Effector memory CD8-positive, alpha-beta T cell (primary cell): ENCODE results near the gene HOXA10.

ENCODE experiments used
- ATAC-seq: fragments of 150-1000 bp; cut with Tn5 transposase; replicated peaks from 2 replicates; pipeline ENCODE4 v1.10.0; 2021; ENCODE audit warnings: mild to moderate bottlenecking, moderate library complexity
- DNase-seq, 3 experiments: peaks; one replicate each; pipeline ENCODE4 v3.0.0; 2021
- H3K27ac Mint-ChIP-seq, 2 donors: one replicate each; pipeline ENCODE4 v1.8.0; 2022; ENCODE audit warnings: mild to moderate bottlenecking in 2 of 2, mixed read lengths in 2 of 2, moderate library complexity in 2 of 2
- H3K27me3 Mint-ChIP-seq, 2 donors: one replicate each; pipeline ENCODE4 v1.8.0; 2022; ENCODE audit warnings: mixed read lengths in 2 of 2
- H3K36me3 Mint-ChIP-seq: one replicate; pipeline ENCODE4 v1.8.0; 2022; ENCODE audit warnings: mild to moderate bottlenecking, moderate library complexity, mixed read lengths; ENCODE audit not compliant: insufficient read depth
- H3K4me1 Mint-ChIP-seq, 2 donors: one replicate each; pipeline ENCODE4 v1.8.0; 2022; ENCODE audit warnings: low read depth in 2 of 2, mixed read lengths in 2 of 2
- H3K4me3 Mint-ChIP-seq, 2 donors: one replicate each; pipeline ENCODE4 v1.8.0; 2022; ENCODE audit warnings: mild to moderate bottlenecking in 2 of 2, mixed read lengths in 2 of 2, moderate library complexity in 2 of 2
- H3K9me3 Mint-ChIP-seq, 2 donors: one replicate each; pipeline ENCODE4 v1.8.0; 2022; ENCODE audit warnings: mixed read lengths in 2 of 2
- total RNA-seq, 9 experiments: gene quantifications; one replicate each; lab custom pipeline; 2026; lab: John Stamatoyannopoulos, UW

The HOXA10 gene
- 0 to 3.8 (median 0.11) reads per million in 9 experiments for total RNA-seq

DNA sequence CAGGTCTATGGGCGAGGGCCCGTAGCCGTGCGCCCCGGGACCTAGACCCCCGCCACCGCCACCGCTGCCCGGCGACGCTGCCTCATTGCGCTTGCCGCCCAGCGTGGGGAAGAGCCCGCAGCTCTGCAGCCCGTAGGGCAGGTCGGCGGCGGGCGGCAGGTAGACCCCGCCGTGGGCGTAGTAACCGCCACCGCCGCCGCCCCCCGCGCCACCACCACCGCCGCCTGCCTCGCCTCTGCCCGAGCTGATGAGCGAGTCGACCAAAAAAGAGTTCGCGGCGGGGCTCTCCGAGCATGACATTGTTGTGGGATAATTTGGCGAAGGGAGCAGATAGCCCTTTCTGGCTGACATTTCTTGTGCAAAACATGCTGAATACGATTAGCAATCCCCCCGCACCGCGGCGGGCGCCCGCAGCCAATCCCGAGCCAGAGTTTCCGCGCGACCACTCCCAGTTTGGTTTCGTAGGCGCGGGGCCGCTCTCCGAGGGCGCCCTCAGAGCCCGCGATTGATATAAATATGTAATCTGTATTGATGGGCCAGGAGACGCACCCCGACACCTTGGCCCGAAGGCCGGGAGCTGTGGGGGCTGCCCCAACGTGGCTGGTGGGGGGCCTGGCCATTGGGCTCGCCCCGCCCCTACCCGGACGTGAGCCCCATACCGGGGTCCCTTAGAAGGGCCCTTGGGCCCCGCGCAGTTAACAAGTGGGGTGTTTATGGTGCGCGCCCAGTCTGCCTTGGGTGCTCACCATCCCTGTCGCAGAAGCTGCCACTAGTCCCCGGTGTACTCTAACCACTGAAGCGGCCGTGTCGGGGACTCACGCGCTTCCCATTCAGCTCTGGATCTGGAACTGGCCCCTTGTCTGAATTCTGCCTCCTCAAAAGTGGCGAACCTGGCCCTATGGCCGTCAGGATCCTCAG, at the start of gene HOXA10:
Gene HOXA10, minus strand, starts transcription at position 365 of the 918 bp plus-strand sequence. Its CDS starts 14 bp downstream, at position 351.
- DNase-seq (no peak), ATAC-seq (no peak)
- Mint-ChIP-seq H3K36me3 (peaks cover 19% of the 10 kb centered on the region), H3K9me3 (no peaks in the 10 kb centered on the region), H3K4me1 (peaks cover 14 to 20% of the 10 kb centered on the region in 2 donors), H3K27me3 (peaks cover 67 to 91% of the 10 kb centered on the region in 2 donors), H3K4me3 (peak within 1 kb of the TSS; percentile 76 to 77), H3K27ac (no peak within 1 kb of the TSS)

DNA sequence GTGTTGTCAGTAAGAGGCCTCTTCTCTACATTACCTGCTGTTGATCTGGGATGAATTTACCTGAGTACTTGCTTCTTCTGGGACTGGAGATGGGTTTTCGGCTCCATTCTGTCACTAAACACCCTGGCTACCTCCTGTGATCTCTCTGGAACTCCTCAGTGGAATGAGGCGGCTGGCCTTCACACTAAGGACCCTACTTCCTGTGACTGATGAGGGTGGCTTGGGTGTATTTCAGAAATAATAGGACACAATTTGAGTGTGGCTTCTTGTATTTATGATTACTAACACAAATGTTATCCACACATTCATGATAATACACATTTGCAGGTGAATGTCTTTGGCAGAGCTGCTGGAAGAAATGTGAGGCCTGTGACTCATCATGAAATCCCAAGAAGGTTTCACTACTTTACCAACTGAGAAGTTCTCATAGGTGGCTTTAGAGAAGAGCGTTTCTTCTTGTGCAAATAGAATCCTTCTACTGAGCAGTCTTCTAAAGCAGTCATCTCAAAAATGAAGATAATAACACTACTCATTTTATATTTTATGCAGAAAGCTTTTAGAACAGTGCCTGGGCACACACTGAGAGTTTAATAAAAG, 47.2 kb upstream of the HOXA10 start:
- H3K36me3 Mint-ChIP-seq = peaks cover 4% of the 10 kb centered on the region
- ATAC-seq (no peak), DNase-seq (no peak)
- peaks cover 77 to 96% of the 10 kb centered on the region in 2 donors for H3K27me3 Mint-ChIP-seq
- no peaks in the 10 kb centered on the region for H3K9me3 Mint-ChIP-seq
- no peak overlapping the region for H3K4me3 Mint-ChIP-seq
- H3K4me1 Mint-ChIP-seq = peaks cover 0 to 4% of the 10 kb centered on the region in 2 donors
- H3K27ac Mint-ChIP-seq = no peak overlapping the region

DNA sequence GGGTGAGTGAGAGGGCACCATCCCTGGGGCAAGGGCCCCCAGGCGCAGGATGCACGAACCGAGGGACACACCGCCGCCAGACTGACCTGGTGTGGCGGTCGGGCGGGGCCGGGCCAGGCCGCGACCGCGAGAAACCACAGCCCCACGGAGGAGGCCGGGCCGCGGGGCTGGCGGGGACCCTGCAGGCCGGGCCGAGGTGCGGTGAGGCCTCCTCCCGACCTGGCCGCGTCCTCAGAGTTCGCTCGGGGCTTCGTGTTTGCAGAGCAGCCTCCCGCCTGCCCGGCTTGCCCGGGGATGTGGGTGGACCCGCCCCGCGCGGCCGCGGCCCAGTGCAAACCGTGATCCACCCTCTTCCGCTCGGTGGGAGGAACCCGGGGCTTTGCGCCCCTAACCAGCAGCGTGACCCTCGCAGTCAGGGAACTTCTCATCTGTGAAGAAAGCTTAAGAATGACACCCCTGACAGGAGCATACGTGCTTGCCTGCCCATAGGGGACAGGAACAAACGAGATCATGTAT, 46.4 kb upstream of the HOXA10 start:
- H3K27me3 Mint-ChIP-seq = peaks cover 78 to 97% of the 10 kb centered on the region in 2 donors

DNA sequence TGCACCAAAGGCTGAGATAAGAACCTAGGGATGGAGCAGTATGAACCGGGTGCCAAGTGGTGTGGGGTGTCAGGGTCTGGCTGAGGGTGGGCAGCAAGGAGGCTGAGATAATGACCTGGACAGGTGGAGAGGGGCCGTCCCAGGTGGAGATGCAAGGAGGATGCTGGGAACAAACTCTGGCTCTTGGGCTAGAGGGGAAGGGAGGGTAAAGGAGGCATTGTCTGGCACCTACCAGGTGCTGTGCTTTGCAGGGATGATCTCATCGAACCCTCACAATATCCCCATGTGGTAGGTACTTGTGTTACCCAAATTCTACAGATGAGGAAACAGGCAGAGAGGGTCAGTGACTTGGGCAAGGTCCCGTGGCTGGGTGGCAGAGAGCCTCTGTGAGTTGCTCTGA, 45.7 kb upstream of the HOXA10 start:
- Mint-ChIP-seq H3K4me1 (peaks cover 0 to 4% of the 10 kb centered on the region in 2 donors), H3K9me3 (no peaks in the 10 kb centered on the region), H3K27me3 (peaks cover 80 to 97% of the 10 kb centered on the region in 2 donors), H3K4me3 (no peak overlapping the region), H3K27ac (no peak overlapping the region), H3K36me3 (peaks cover 4% of the 10 kb centered on the region)
- no peak for DNase-seq
- ATAC-seq = no peak

More for the DNA sequence above, 46.4 kb upstream of the HOXA10 start:
- Mint-ChIP-seq H3K27ac (no peak overlapping the region), H3K9me3 (no peaks in the 10 kb centered on the region), H3K4me3 (no peak overlapping the region), H3K36me3 (peaks cover 4% of the 10 kb centered on the region), H3K4me1 (peaks cover 0 to 4% of the 10 kb centered on the region in 2 donors)
- ATAC-seq = peak; percentile 19
- no peak for DNase-seq

DNA sequence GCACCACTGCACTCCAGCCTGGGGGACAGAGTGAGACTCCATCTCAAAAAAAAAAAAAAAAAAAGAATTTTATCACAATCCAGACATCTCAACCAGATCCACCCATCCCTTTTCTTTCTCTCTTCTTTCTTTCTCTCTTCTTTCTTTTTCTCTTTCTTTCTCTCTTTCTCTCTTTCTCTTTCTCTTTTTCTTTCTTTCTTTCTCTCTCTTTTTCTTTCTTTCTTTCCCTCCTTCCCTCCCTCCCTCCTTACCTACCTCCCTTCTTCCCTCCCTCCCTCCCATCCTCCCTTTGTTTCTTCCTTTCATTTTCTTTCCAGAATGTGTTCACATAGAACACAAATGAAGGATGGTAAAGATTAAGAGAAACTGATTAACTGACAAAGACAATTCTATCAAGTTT, 43.8 kb upstream of the HOXA10 start:
- Mint-ChIP-seq H3K27me3 (peaks cover 80 to 97% of the 10 kb centered on the region in 2 donors), H3K27ac (no peak overlapping the region), H3K4me1 (peaks cover 0 to 7% of the 10 kb centered on the region in 2 donors), H3K9me3 (no peaks in the 10 kb centered on the region), H3K36me3 (peaks cover 4% of the 10 kb centered on the region), H3K4me3 (no peak overlapping the region)
- DNase-seq (no peak), ATAC-seq (no peak)

DNA sequence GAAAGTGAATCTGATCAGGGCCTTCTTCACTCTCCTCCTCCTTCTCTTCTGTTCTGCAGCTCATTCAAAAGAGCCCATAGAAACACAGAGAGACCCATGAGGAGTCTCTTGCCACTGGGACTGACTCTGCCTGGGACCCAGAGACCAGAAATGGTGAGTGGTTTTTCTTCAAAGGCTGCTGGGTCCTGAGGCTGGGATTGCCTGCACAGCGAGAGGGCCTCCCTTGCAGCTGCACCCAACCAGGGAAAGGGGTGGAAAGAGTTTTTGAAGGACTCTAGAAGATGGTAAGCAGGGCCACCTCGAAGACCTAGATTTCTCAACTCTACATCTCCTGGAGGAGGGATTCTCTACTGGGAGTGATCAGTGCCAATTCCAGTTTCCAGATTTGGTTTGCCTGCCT, 41.2 kb upstream of the HOXA10 start:
- Mint-ChIP-seq H3K27me3 (peaks cover 86 to 99% of the 10 kb centered on the region in 2 donors), H3K27ac (no peak overlapping the region), H3K4me1 (peaks cover 4 to 10% of the 10 kb centered on the region in 2 donors), H3K36me3 (peaks cover 4% of the 10 kb centered on the region), H3K9me3 (no peaks in the 10 kb centered on the region), H3K4me3 (no peak overlapping the region)
- ATAC-seq = no peak
- no peak for DNase-seq

DNA sequence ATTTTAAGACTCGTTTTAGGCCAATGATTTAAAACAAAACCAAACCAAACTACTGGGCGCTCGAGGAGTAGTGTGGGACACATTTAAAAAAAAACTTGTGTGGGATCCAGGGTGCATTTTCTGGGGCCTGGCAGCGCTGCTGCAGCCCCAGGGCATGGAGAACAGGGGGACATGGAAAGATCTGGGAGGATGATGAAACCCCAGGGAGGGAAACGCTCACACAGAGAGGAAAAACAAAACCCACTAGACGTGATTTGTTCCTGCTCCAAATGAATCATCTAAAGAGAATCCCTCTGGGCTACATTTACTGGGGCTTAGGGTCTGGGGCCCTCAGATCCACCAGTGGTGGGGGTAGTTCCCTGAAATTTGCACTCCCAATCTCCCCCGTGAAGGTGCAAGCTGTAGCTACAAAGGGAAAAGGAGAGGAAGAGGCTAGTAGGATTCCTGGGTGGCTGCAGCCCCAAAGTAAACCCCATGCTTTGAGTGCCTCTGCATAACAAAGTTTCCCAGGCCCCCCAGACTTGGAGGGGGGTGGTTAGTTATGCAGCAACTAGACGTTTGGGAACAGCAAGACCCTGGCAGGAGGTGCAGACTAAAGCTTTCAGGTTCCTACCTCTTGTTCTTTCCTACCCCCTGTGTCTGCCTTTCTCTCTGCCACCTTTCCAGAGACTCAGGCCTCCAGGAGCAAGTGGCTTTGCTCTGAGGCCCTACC, 40.3 kb upstream of the HOXA10 start:
- Mint-ChIP-seq H3K27ac (no peak overlapping the region), H3K4me3 (no peak overlapping the region), H3K4me1 (peaks cover 7 to 11% of the 10 kb centered on the region in 2 donors), H3K36me3 (peaks cover 4% of the 10 kb centered on the region), H3K9me3 (no peaks in the 10 kb centered on the region), H3K27me3 (peaks cover 86 to 100% of the 10 kb centered on the region in 2 donors)
- DNase-seq = no peak
- ATAC-seq = no peak

DNA sequence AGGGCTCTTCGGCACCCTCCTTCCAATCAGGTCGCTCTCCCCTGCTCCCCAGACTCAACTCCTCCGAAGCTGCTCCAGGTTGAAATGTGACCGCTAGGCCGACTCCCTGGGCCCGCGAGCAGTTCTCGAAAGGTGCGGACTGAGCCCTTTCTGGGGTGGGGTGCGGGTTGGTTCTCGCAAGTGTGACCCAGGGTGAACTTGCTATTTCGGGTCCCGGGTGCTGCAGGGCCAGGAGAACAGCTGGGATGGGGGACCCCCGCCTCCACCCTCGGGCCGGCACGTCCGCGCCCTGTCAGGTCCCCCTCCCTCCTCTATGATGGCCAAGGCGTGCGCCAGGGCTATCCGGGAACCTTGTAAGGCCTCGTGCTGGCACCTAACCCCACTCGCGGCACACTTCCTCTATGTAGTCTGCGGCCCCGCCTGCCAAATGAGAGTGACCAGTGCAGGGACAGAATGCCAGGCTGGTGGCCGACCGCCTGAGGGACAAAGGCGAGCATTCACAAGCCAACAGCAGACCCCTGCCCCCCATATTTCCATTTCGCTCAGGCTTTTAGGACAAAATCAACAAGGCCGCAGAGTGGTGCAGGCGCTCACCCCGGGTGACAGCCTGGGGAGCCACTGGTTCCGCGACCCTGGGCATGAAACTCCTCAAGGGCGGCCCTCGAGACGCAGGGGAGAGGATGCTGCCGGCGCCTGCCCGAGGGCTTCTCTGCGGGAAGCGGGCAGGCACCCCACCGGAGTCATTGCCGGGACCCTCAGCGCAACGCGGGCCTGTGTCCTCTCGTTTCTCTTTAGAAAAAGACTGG, 39.5 kb upstream of the HOXA10 start:
- DNase-seq (no peak), ATAC-seq (no peak)
- Mint-ChIP-seq H3K27ac (no peak overlapping the region), H3K36me3 (peaks cover 4% of the 10 kb centered on the region), H3K27me3 (peaks cover 86 to 100% of the 10 kb centered on the region in 2 donors), H3K4me1 (peaks cover 7 to 11% of the 10 kb centered on the region in 2 donors), H3K9me3 (no peaks in the 10 kb centered on the region), H3K4me3 (no peak overlapping the region)

DNA sequence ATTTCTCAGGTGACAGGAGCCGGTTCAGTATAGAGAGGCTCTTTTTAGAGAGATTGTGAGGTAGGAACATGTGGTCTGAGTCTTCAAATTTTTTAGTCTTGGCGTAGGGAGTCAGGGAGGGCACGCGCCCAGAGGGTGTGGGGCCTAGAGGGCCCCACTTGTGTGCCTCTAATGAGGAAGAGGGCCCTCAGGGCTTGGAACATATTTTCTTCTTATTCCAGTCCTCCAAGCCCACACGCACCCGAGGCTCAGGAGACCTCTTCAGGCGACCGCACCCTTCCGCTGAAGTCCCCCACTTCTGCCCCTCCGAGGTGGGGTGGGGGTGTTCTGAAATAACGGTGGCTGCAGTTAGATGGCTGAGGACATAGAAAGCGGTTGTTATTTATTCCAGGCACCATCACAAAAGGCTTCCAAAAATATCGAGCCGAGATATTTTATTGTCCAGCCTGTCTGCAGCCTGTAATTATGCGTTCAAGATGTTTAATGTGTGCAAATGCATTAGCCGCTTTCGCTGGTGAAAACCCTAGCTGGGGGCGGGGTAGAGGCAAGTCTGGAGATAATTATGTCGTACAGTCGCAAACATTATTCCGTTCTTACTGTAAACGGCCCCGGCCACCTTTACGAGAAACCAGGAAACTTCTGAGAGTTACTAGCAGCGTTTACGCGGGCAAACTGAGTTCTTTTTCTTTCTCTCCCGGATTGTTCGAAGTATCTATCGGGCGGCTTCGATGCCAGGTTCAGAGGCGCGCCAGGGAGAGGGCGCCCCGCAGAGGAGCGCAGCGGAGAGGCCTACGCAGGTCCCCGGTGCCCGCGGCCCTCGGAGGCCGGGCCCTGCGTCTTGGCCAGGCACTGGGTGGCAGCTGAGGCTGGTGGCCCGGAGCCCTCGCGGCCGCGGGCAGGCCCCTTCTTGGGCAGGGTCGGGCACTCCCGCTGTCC, 38.6 kb upstream of the HOXA10 start:
- no peak overlapping the region for H3K4me3 Mint-ChIP-seq
- no peak for ATAC-seq
- H3K27me3 Mint-ChIP-seq = peaks cover 90 to 100% of the 10 kb centered on the region in 2 donors
- H3K27ac Mint-ChIP-seq = no peak overlapping the region
- H3K36me3 Mint-ChIP-seq = peaks cover 4% of the 10 kb centered on the region
- H3K4me1 Mint-ChIP-seq = peaks cover 7 to 11% of the 10 kb centered on the region in 2 donors
- no peak for DNase-seq
- H3K9me3 Mint-ChIP-seq = no peaks in the 10 kb centered on the region

DNA sequence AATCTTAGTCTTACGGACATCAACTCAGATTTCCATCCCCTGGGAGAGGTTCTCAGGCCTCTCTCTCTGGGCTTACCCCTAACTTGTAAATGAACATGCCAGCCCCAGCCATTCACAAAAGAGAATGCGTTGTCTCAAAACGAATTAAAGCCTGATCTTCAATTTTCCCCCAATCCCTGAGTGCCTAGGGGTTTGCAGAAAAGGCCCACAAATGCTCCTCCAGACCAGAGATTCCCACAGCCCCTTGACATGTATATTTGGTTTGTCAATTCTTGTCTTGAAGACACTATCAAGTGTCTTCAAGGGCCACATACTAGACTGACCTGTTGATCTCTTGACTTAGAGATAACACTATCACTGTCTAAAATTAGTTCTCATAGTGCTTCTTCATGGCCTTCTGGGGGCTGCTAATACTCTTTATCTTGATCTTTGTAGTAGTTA, 37.7 kb upstream of the HOXA10 start:
- Mint-ChIP-seq H3K9me3 (no peaks in the 10 kb centered on the region), H3K4me3 (no peak overlapping the region), H3K36me3 (no peaks in the 10 kb centered on the region), H3K27me3 (peaks cover 91 to 100% of the 10 kb centered on the region in 2 donors), H3K27ac (no peak overlapping the region), H3K4me1 (peaks cover 7 to 11% of the 10 kb centered on the region in 2 donors)
- no peak for DNase-seq
- ATAC-seq = no peak

DNA sequence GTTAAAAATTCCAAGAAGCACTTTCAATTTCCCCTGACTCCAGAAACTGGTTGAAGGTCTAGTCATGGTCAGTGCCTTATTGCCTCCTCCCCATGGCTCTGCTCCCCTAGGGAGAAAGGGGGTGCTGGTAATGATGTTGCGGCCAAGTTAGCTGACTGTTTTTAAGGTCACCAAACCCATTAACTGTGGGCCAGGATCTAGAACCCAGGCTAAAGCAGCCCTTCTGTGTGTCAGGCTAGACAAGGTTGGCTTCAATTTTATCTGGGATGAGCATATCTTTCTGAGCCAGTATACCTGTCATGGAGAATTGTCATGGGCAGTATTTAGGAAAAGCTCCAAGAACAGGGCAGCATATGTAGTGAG, 36.9 kb upstream of the HOXA10 start:
- Mint-ChIP-seq H3K9me3 (no peaks in the 10 kb centered on the region), H3K36me3 (no peaks in the 10 kb centered on the region), H3K27ac (no peak overlapping the region), H3K4me1 (peaks cover 8 to 11% of the 10 kb centered on the region in 2 donors), H3K27me3 (peaks cover 91 to 100% of the 10 kb centered on the region in 2 donors), H3K4me3 (no peak overlapping the region)
- ATAC-seq (no peak), DNase-seq (no peak)
